Adrenal gland (tissue), 12 donors: ENCODE data around the gene IL1A. TPM values are rescaled to one million over a fixed set of nuclear protein-coding genes. Genes with fewer than 3 reads are reported as not detected.

Experiments
- DNase-seq, 7 donors: peaks; one replicate each; pipeline ENCODE4 v3.0.0-alpha.2; 2019 to 2020
- H3K27ac ChIP-seq, 5 donors: fragments of 200-600 bp; sonication (generic) in 4 of 5; 1 replicate in 3 of 5; 2 replicates in 2 of 5; pipeline versions ENCODE4 v1.5.1 to v1.8.0; 2016 to 2020; ENCODE audit warnings: mild to moderate bottlenecking in 1 of 5
- H3K27me3 ChIP-seq: fragments of 200-600 bp; 2 replicates; pipeline ENCODE4 v1.8.0; 2021
- H3K36me3 ChIP-seq, 2 donors: fragments of 200-600 bp; replicated peaks in 1 of 2; 1 replicate in 1 of 2; 2 replicates in 1 of 2; pipeline versions ENCODE4 v1.5.1 to v1.8.0; 2018 to 2022
- H3K4me1 ChIP-seq, 2 donors: fragments of 200-600 bp; replicated peaks in 1 of 2; 1 replicate in 1 of 2; 2 replicates in 1 of 2; pipeline versions ENCODE4 v1.5.1 to v1.8.0; 2018 to 2021
- H3K4me3 ChIP-seq, 4 donors: fragments of 200-600 bp; sonication (generic) in 3 of 4; one replicate each; pipeline ENCODE4 v1.5.1; 2016 to 2018
- H3K9me3 ChIP-seq, 3 donors: fragments of 200-600 bp; sonication (generic) in 1 of 3; replicated peaks in 1 of 3; 1 replicate in 2 of 3; 2 replicates in 1 of 3; pipeline versions ENCODE4 v1.5.1 to v1.8.0; 2016 to 2021
- POLR2A ChIP-seq, 2 donors: fragments of 450-650 bp; IDR thresholded peaks; one replicate each; pipeline ENCODE4 v1.6.1; 2017; ENCODE audit warnings: antibody characterized with exemption in 2 of 2, mild to moderate bottlenecking in 2 of 2, moderate library complexity in 1 of 2
- WGBS, 4 donors: extraction: QIAGEN DNeasy Blood & Tissue Kit in 2 of 4; methylation state at CpG; one replicate each; pipeline versions ENCODE4 v1.1.5 to v1.1.7; 2013 to 2017; 5-methylcytosine and 5-hydroxymethylcytosine counted together
- intact Hi-C, 2 donors: fragments of 100-400 bp; cut with DNase I; formaldehyde crosslinking; loops; one replicate each; pipeline versions ENCODE4 v1.14.1 to v1.15.0; 2022 to 2023
- polyA plus RNA-seq, 3 donors: library from polyadenylated mRNA; stranded (reverse); fragments of 200-250 nt in 2 of 3; fragments of 350-450 nt in 1 of 3; fragmentation: Illumina TruSeq in 1 of 3; extraction: RNeasy Lipid Tissue Mini Kit (QIAGEN cat#74804) in 1 of 3; gene quantifications; one replicate each; pipeline ENCODE4 v1.2.3, GENCODE V29; 2013 to 2014
- total RNA-seq, 9 donors: library from RNA; depleted of rRNA in 4 of 9; stranded (reverse); fragments of >200 nt in 4 of 9; fragments of 120-200 nt in 1 of 9; fragmentation: NEBNext Ultra II Directional in 1 of 9; extraction: Animal tissue kit (Norgen Biotek cat#: 25700) in 1 of 9; gene quantifications; one replicate each; pipeline versions ENCODE4 v1.1.0 to v1.2.4, GENCODE V29; 2013 to 2023
- TF ChIP-seq, protein P1 (sequence below), 6 experiments: fragments of 450-650 bp in 4 of 6; fragments of 200-600 bp in 2 of 6; sonication (generic) in 1 of 6; IDR thresholded peaks; 1 replicate in 5 of 6; 2 replicates in 1 of 6; pipeline versions ENCODE4 v1.5.1 to v1.8.0; 2016 to 2021; ENCODE audit warnings: antibody characterized with exemption in 6 of 6, mild to moderate bottlenecking in 2 of 6, moderate library complexity in 1 of 6
- donor health status: healthy with polysubstance abuse.
- donor health status: Bipolar disorder and iron deficiency.
- donor health status: DM: yes; HTN: yes; CAD: no.
- donor health status: DM: no; HTN: no; CAD: no.
- donor health status: DM: no; HTN: no; CAD: no.
- donor health status: DM: yes; HTN: yes; CAD: no.

IL1A gene
- total and polyA plus RNA-seq, 12 donors = 0.07 to 0.67 (median 0.18) TPM; not detected in 9

- WGBS, 4 donors = 83 to 90% (median 85%) methylated on average over 2 of the region's 2 CpGs
- DNase-seq = no peak
- H3K27ac ChIP-seq = no peak overlapping the region
- no peaks in the 10 kb centered on the region for H3K4me1 ChIP-seq
- no peak for TF ChIP-seq POLR2A (IDR thresholded peaks at IDR 0.05)
- TF ChIP-seq, protein P1, sequence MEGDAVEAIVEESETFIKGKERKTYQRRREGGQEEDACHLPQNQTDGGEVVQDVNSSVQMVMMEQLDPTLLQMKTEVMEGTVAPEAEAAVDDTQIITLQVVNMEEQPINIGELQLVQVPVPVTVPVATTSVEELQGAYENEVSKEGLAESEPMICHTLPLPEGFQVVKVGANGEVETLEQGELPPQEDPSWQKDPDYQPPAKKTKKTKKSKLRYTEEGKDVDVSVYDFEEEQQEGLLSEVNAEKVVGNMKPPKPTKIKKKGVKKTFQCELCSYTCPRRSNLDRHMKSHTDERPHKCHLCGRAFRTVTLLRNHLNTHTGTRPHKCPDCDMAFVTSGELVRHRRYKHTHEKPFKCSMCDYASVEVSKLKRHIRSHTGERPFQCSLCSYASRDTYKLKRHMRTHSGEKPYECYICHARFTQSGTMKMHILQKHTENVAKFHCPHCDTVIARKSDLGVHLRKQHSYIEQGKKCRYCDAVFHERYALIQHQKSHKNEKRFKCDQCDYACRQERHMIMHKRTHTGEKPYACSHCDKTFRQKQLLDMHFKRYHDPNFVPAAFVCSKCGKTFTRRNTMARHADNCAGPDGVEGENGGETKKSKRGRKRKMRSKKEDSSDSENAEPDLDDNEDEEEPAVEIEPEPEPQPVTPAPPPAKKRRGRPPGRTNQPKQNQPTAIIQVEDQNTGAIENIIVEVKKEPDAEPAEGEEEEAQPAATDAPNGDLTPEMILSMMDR (IDR thresholded peaks at IDR 0.05) = no peak
- H3K9me3 ChIP-seq = no peaks in the 10 kb centered on the region
- H3K27me3 ChIP-seq = no peaks in the 10 kb centered on the region
- no peak overlapping the region for H3K4me3 ChIP-seq
- no peaks in the 10 kb centered on the region for H3K36me3 ChIP-seq
- intact Hi-C loops = no loop called here
Observed at GRCh38 chr2:112825706-112826105, 41.4 kb upstream of the IL1A start.

GRCh38 chr2:112824694-112825085, 40.4 kb upstream of the IL1A start:
- no peaks in the 10 kb centered on the region for H3K27me3 ChIP-seq

DNA sequence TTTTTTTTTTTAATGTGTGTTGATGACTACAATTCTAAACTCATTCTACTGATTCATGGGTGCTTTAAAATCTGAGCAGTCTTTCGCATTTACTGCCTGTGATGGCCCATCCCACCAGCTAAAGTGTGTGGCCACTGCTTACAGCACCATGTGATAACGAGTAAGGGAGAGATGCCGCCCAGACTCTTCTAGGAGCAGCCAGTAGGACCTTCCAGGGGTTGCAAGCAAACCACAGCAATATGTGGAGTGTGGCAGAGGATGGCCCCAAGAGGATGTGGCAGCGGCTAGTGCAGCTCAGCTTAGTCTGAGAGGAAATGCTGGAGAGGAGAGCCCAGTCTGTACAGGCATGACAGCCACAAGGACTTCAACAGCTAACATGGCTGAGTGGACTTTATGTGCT, 37.4 kb upstream of the IL1A start:
- intact Hi-C loops = no loop called here
- Histone ChIP-seq H3K4me1 (no peaks in the 10 kb centered on the region), H3K27me3 (no peaks in the 10 kb centered on the region), H3K4me3 (no peak overlapping the region), H3K36me3 (no peaks in the 10 kb centered on the region), H3K9me3 (no peaks in the 10 kb centered on the region), H3K27ac (no peak overlapping the region)
- TF ChIP-seq POLR2A (IDR thresholded peaks at IDR 0.05) = no peak
- 74 to 89% (median 83%) methylated on average over 4 of the region's 4 CpGs for WGBS, 4 donors
- DNase-seq = no peak

More at GRCh38 chr2:112824694-112825085, 40.4 kb upstream of the IL1A start:
- H3K36me3 ChIP-seq = no peaks in the 10 kb centered on the region
- H3K4me1 ChIP-seq = no peaks in the 10 kb centered on the region
- intact Hi-C loops = no loop called here
- no peak overlapping the region for H3K4me3 ChIP-seq
- no peak overlapping the region for H3K27ac ChIP-seq
- no peak for DNase-seq
- H3K9me3 ChIP-seq = no peaks in the 10 kb centered on the region
- TF ChIP-seq POLR2A (IDR thresholded peaks at IDR 0.05) = no peak
- TF ChIP-seq, protein P1 (IDR thresholded peaks at IDR 0.05) = no peak

GRCh38 chr2:112821142-112821541, 36.8 kb upstream of the IL1A start:
- H3K27me3 ChIP-seq = no peaks in the 10 kb centered on the region
- intact Hi-C loops = no loop called here
- 85 to 89% (median 89%) methylated on average over 5 of the region's 5 CpGs for WGBS, 4 donors
- no peaks in the 10 kb centered on the region for H3K36me3 ChIP-seq
- no peaks in the 10 kb centered on the region for H3K9me3 ChIP-seq
- no peaks in the 10 kb centered on the region for H3K4me1 ChIP-seq
- DNase-seq = no peak
- no peak overlapping the region for H3K27ac ChIP-seq
- no peak overlapping the region for H3K4me3 ChIP-seq
- TF ChIP-seq, protein P1 (IDR thresholded peaks at IDR 0.05) = no peak
- no peak for TF ChIP-seq POLR2A (IDR thresholded peaks at IDR 0.05)

DNA sequence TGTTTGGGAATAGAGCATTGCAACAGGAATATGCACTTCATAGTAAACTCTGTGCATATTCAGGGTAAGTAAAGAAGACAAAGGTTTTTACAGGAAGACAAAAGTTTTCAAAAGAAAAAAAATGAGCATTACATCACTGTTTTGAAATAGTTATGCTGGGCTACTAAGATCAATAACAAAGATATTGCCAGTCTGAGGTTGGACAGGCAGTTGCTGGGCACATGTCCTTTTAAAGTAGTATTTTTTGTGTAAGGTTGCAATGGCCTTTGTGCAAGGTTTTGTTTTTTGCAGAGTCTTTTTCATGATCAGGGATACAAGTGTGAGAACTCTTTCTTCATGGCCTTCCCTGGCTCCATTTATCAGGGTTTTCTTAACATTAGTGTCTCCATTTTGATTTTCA, 36.0 kb upstream of the IL1A start:
- Histone ChIP-seq H3K27ac (no peak overlapping the region), H3K4me3 (no peak overlapping the region), H3K9me3 (no peaks in the 10 kb centered on the region), H3K27me3 (no peaks in the 10 kb centered on the region), H3K4me1 (no peaks in the 10 kb centered on the region), H3K36me3 (no peaks in the 10 kb centered on the region)
- TF ChIP-seq, protein P1 (IDR thresholded peaks at IDR 0.05) = no peak
- TF ChIP-seq POLR2A (IDR thresholded peaks at IDR 0.05) = no peak
- DNase-seq = no peak
- intact Hi-C loops = no loop called here
